Subcutaneous adipose tissue (tissue), 4 donors: ENCODE data around the gene MYADM. TPM values are rescaled to one million over a fixed set of nuclear protein-coding genes. Genes with fewer than 3 reads are reported as not detected.

Source experiments
- CTCF ChIP-seq: fragments of 450-650 bp; IDR thresholded peaks from one replicate; pipeline ENCODE4 v1.5.1; 2016; ENCODE audit warnings: low read depth, mild to moderate bottlenecking, control low read depth, antibody characterized with exemption, moderate library complexity
- total RNA-seq, 4 donors: library from RNA; depleted of rRNA; stranded (reverse); fragments of >200 nt; gene quantifications; one replicate each; pipeline ENCODE4 v1.1.0, GENCODE V29; 2016

The MYADM gene
- total RNA-seq, 4 donors from 2014 or later = 29.9 to 37.9 (median 34.7) TPM

- TF ChIP-seq CTCF = no peak
Observed at GRCh38 chr19:53910170-53910518, 42.5 kb downstream of the MYADM start.

GRCh38 chr19:53912653-53913052 is 45.0 kb downstream of the MYADM start:
- no peak for TF ChIP-seq CTCF

GRCh38 chr19:53915000-53915399 is 47.3 kb downstream of the MYADM start:
- TF ChIP-seq CTCF = no peak

GRCh38 chr19:53916004-53916403 is 48.3 kb downstream of the MYADM start:
- TF ChIP-seq CTCF = no peak

GRCh38 chr19:53917356-53917755 is 49.7 kb downstream of the MYADM start:
- TF ChIP-seq CTCF = no peak

Other genes with a start within 250 kb of the MYADM start
- not detected for gene DPRX, start 235.9 kb upstream of the MYADM start, total RNA-seq
- 1 to 10 TPM in 1 of 4 donors, under 1 TPM in 3; 0.49 to 1.7 (median 0.91) TPM for gene NLRP12, start 43.6 kb upstream of the MYADM start, total RNA-seq
- gene PRKCG, start 14.3 kb downstream of the MYADM start, total RNA-seq = not detected
- gene CACNG7, start 41.4 kb downstream of the MYADM start, total RNA-seq = not detected
- gene CACNG8, start 95.1 kb downstream of the MYADM start, total RNA-seq = under 1 TPM in 1 of 4 donors, not detected in 3; under 0.01 TPM
- not detected for gene CACNG6, start 123.8 kb downstream of the MYADM start, total RNA-seq
- gene VSTM1, start 196.0 kb downstream of the MYADM start, total RNA-seq = not detected
- not detected for gene TARM1, start 213.5 kb downstream of the MYADM start, total RNA-seq
- gene OSCAR, start 232.9 kb downstream of the MYADM start, total RNA-seq = 10 to 100 TPM in 1 of 4 donors, 1 to 10 TPM in 2, under 1 TPM in 1; 0.75 to 21.9 (median 2.4) TPM
- gene NDUFA3, start 235.0 kb downstream of the MYADM start, total RNA-seq = 10 to 100 TPM in 3 of 4 donors, 1 to 10 TPM in 1; 9.5 to 89.8 (median 21.8) TPM
- 10 to 100 TPM in 3 of 4 donors, 1 to 10 TPM in 1; 5.7 to 23.6 (median 16.6) TPM for gene TFPT, start 247.8 kb downstream of the MYADM start, total RNA-seq
- 10 to 100 TPM; 26.6 to 43.6 (median 36.9) TPM for gene PRPF31, start 247.9 kb downstream of the MYADM start, total RNA-seq